OCI-LY7 (cell line): ENCODE measurements around the gene SMKR1.
"Not testable (repeated sequence)": the region's sequence is repeated elsewhere in the genome, so short reads cannot be mapped to it uniquely, and the experiment has no call there.

Source experiments
- EZH2phosphoT487 ChIP-seq: fragments of 200-600 bp; sonication (generic); IDR thresholded peaks from 2 replicates; pipeline ENCODE4 v1.6.1; 2018; ENCODE audit warnings: low read depth, borderline replicate concordance, mild to moderate bottlenecking, mixed run types, antibody characterized with exemption, low read length, moderate library complexity, mixed read lengths
- TF ChIP-seq, protein P1 (sequence below): fragments of 200-600 bp; sonication (generic); conservative IDR thresholded peaks from 2 replicates; pipeline ENCODE4 v1.5.1; 2014; ENCODE audit warnings: mild to moderate bottlenecking, antibody characterized with exemption, low read length, moderate library complexity, mixed read lengths

- TF ChIP-seq, protein P1, sequence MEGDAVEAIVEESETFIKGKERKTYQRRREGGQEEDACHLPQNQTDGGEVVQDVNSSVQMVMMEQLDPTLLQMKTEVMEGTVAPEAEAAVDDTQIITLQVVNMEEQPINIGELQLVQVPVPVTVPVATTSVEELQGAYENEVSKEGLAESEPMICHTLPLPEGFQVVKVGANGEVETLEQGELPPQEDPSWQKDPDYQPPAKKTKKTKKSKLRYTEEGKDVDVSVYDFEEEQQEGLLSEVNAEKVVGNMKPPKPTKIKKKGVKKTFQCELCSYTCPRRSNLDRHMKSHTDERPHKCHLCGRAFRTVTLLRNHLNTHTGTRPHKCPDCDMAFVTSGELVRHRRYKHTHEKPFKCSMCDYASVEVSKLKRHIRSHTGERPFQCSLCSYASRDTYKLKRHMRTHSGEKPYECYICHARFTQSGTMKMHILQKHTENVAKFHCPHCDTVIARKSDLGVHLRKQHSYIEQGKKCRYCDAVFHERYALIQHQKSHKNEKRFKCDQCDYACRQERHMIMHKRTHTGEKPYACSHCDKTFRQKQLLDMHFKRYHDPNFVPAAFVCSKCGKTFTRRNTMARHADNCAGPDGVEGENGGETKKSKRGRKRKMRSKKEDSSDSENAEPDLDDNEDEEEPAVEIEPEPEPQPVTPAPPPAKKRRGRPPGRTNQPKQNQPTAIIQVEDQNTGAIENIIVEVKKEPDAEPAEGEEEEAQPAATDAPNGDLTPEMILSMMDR: not testable (repeated sequence)
- not testable (repeated sequence) for TF ChIP-seq EZH2phosphoT487
Observed at GRCh38 chr7:129481376-129481775, 21.0 kb upstream of the SMKR1 start.
